Heart left ventricle (tissue), 16 donors: ENCODE data around the gene CLCF1. TPM values are rescaled to one million over a fixed set of nuclear protein-coding genes. Genes with fewer than 3 reads are reported as not detected.

Experiments used
- ATAC-seq, 4 donors: fragments of 200-7000 bp; cut with Tn5 transposase; one replicate each; pipeline ENCODE4 v1.9.1; 2020 to 2022; ENCODE audit warnings: moderate library complexity in 4 of 4, mild to moderate bottlenecking in 3 of 4, moderate number of reproducible peaks in 1 of 4
- DNase-seq, 5 donors: peaks; one replicate each; pipeline ENCODE4 v3.0.0-alpha.2; 2020
- H3K27ac ChIP-seq, 12 donors: fragments of 200-600 bp; sonication (generic) in 4 of 12; one replicate each; pipeline versions ENCODE4 v1.5.0 to v1.8.0; 2016 to 2022; ENCODE audit warnings: mild to moderate bottlenecking in 2 of 12
- H3K27me3 ChIP-seq, 9 donors: fragments of 200-600 bp; sonication (generic) in 2 of 9; one replicate each; pipeline versions ENCODE4 v1.5.1 to v1.8.0; 2016 to 2022; ENCODE audit warnings: mild to moderate bottlenecking in 3 of 9
- H3K36me3 ChIP-seq, 9 donors: fragments of 200-600 bp; sonication (generic) in 2 of 9; one replicate each; pipeline versions ENCODE4 v1.5.0 to v1.8.0; 2018 to 2022; ENCODE audit warnings: mild to moderate bottlenecking in 2 of 9
- H3K4me1 ChIP-seq, 12 donors: fragments of 200-600 bp; sonication (generic) in 4 of 12; one replicate each; pipeline versions ENCODE4 v1.5.0 to v1.8.0; 2016 to 2022; ENCODE audit warnings: mild to moderate bottlenecking in 3 of 12
- H3K4me3 ChIP-seq, 12 donors: fragments of 200-600 bp; sonication (generic) in 4 of 12; one replicate each; pipeline versions ENCODE4 v1.5.0 to v1.8.0; 2017 to 2022; ENCODE audit warnings: mild to moderate bottlenecking in 9 of 12, moderate library complexity in 4 of 12
- H3K9me3 ChIP-seq, 12 donors: fragments of 200-600 bp; sonication (generic) in 4 of 12; one replicate each; pipeline versions ENCODE4 v1.5.0 to v1.8.0; 2016 to 2022; ENCODE audit warnings: mild to moderate bottlenecking in 1 of 12
- CTCF ChIP-seq, 12 donors: fragments of 200-600 bp; sonication (generic) in 4 of 12; IDR thresholded peaks; one replicate each; pipeline versions ENCODE4 v1.5.0 to v1.8.0; 2018 to 2022; ENCODE audit warnings: antibody characterized with exemption in 12 of 12, mild to moderate bottlenecking in 5 of 12
- POLR2A ChIP-seq, 2 donors: fragments of 450-650 bp; IDR thresholded peaks; one replicate each; pipeline ENCODE4 v1.6.1; 2017; ENCODE audit warnings: antibody characterized with exemption in 2 of 2, mild to moderate bottlenecking in 2 of 2, moderate library complexity in 2 of 2
- WGBS, 4 donors: extraction: QIAGEN DNeasy Blood & Tissue Kit in 2 of 4; methylation state at CpG; one replicate each; pipeline versions ENCODE4 v1.1.5 to v1.1.7; 2013 to 2018; 5-methylcytosine and 5-hydroxymethylcytosine counted together
- intact Hi-C, 10 donors: fragments of 100-400 bp; cut with DNase I; formaldehyde crosslinking; loops; one replicate each; pipeline versions ENCODE4 v1.11.1 to v1.14.2; 2022
- long read RNA-seq, 3 donors: library from polyadenylated mRNA; unstranded; transcript quantifications; one replicate each; pipeline ENCODE4 v2.0.0, GENCODE V29; 2020 to 2021
- polyA plus RNA-seq, 2 donors: library from polyadenylated mRNA; stranded (reverse); fragments of 200-250 nt; gene quantifications; one replicate each; pipeline ENCODE4 v1.2.3, GENCODE V29; 2013
- total RNA-seq, 9 donors: library from RNA; depleted of rRNA in 2 of 9; stranded (reverse); fragments of >200 nt in 2 of 9; fragmentation: NEBNext Ultra II Directional in 3 of 9; extraction: Animal tissue kit (Norgen Biotek cat#: 25700) in 3 of 9; gene quantifications; one replicate each; pipeline versions ENCODE4 v1.1.0 to v1.2.4, GENCODE V29; 2016 to 2023
- donor health status: ischemic (EF 13 %, LVEDD 7.1; RV severe dilation, severe dysfunction).
- donor health status: healthy with polysubstance abuse.
- donor health status: DM: no; HTN: yes; CAD: no.
- donor health status: DM: no; HTN: no; CAD: no.
- donor health status: ischemic (EF 25% LVEDD 6.9; RV normal size, moderate dysfunction).
- donor health status: ischemic (EF 25% LVEDD 5.7; RV mildly dilated, moderate dysfunction).
- donor health status: healthy.
- donor health status: DM: yes; HTN: yes; CAD: no.
- donor health status: ischemic (EF 35%, LVEDD 5.7; RV mildly dilated, moderate dysfunction).
- donor health status: nonischemic (EF 11% LVEDD 7.7; RV severe dilation, severe dysfunction).
- donor health status: DM: yes; HTN: yes; CAD: no.
- donor health status: PGD.
- donor health status: ischemic (EF 29% LVEDD 5.4; RV normal size, mild dysfunction).
- donor health status: nonischemic (EF 23%, LVEDD 6.1; RV moderate dilation, normal function).

Gene CLCF1
- total RNA-seq, result 1 to 10 TPM in 5 of 9 donors, under 1 TPM in 4; 0.25 to 6.1 (median 1.7) TPM
- polyA plus RNA-seq, result 10 to 100 TPM in 1 of 2 donors, under 1 TPM in 1; 0.99 to 17.1 TPM
- long read RNA-seq, donor 1, partial matches to known transcripts, result 1 of 2 reads
- long read RNA-seq, donor 1, other reads (novel, unspliced or antisense), result 1 of 2 reads
- long read RNA-seq, donor 2, partial matches to known transcripts, result 1 of 6 reads
- long read RNA-seq, donor 2, other reads (novel, unspliced or antisense), result 3 of 6 reads
- long read RNA-seq, donor 3, partial matches to known transcripts, result 3 of 4 reads
- long read RNA-seq, donor 3, other reads (novel, unspliced or antisense), result 1 of 4 reads

- TF ChIP-seq POLR2A (IDR thresholded peaks at IDR 0.05), result peak in 1 of 2 donors; percentile 15
- TF ChIP-seq CTCF (IDR thresholded peaks at IDR 0.05), result no peak
- no peaks in the 10 kb centered on the region for H3K36me3 ChIP-seq
- 0 to 1% (median 1%) methylated on average over 27 to 75 of the region's 76 CpGs for WGBS, 4 donors
- peaks cover 0 to 59% (median 23%) of the 10 kb centered on the region in 12 donors for H3K4me1 ChIP-seq
- peak in 3 of 4 donors; percentile 51 to 68 (median 65) for ATAC-seq
- DNase-seq, result peak; percentile 73 to 88 (median 76)
- H3K9me3 ChIP-seq, result no peaks in the 10 kb centered on the region
- intact Hi-C loops, result loop anchor here in 1 of 10 donors (2.0 kb wide), 1 partner anchor 16 kb away; no protein-coding TSS in a partner anchor
- H3K4me3 ChIP-seq, result peak within 1 kb of the TSS; percentile 57 to 88 (median 78)
- peaks cover 0 to 6% (median 0%) of the 10 kb centered on the region in 9 donors for H3K27me3 ChIP-seq
- H3K27ac ChIP-seq, result peak within 1 kb of the TSS; percentile 81 to 97 (median 88)
Observed at GRCh38 chr11:67372993-67373647, at the start of gene CLCF1. TSS of gene CLCF1 (minus strand) at chr11:67373598. CDS start at chr11:67373539, 59 bp downstream.

GRCh38 chr11:67422891-67423290, 49.5 kb upstream of the CLCF1 start:
- WGBS, 4 donors, result 71 to 78% (median 75%) methylated on average over 6 of the region's 6 CpGs
- peaks cover 0 to 43% (median 25%) of the 10 kb centered on the region in 12 donors for H3K4me1 ChIP-seq
- H3K9me3 ChIP-seq, result no peaks in the 10 kb centered on the region
- no peak overlapping the region for H3K27ac ChIP-seq
- no peak overlapping the region for H3K4me3 ChIP-seq
- DNase-seq (no peak), ATAC-seq (no peak)
- no peaks in the 10 kb centered on the region for H3K27me3 ChIP-seq
- intact Hi-C loops, result loop anchor here in 1 of 10 donors (5.0 kb wide), 1 partner anchor 79 kb away; no protein-coding TSS in a partner anchor
- TF ChIP-seq CTCF (IDR thresholded peaks at IDR 0.05) (no peak), POLR2A (IDR thresholded peaks at IDR 0.05) (no peak)
- no peaks in the 10 kb centered on the region for H3K36me3 ChIP-seq

- H3K4me1 ChIP-seq, result peaks cover 3 to 49% (median 32%) of the 10 kb centered on the region in 12 donors
- H3K4me3 ChIP-seq, result peak overlapping the region in 9 of 12 donors; percentile 43 to 89 (median 67)
- no peaks in the 10 kb centered on the region for H3K27me3 ChIP-seq
- intact Hi-C loops, result loop anchor here in 3 of 10 donors (2.0 to 5.0 kb wide), 3 partner anchors 19 to 87 kb away; partner anchors contain the start of gene CDK2AP2 (in 1 of the 3)
- no peaks in the 10 kb centered on the region for H3K9me3 ChIP-seq
- peak overlapping the region in 9 of 12 donors; percentile 46 to 96 (median 92) for H3K27ac ChIP-seq
- DNase-seq, result no peak
- no peaks in the 10 kb centered on the region for H3K36me3 ChIP-seq
- 75 to 78% (median 77%) methylated on average over 22 of the region's 22 CpGs for WGBS, 4 donors
- no peak for TF ChIP-seq CTCF (IDR thresholded peaks at IDR 0.05)
- TF ChIP-seq POLR2A (IDR thresholded peaks at IDR 0.05), result no peak
- no peak for ATAC-seq
Observed at GRCh38 chr11:67421430-67422031, 48.1 kb upstream of the CLCF1 start.
